K562 (cell line): ENCODE measurements around the gene MRAS. TPM values are rescaled to one million over a fixed set of nuclear protein-coding genes. Genes with fewer than 3 reads are reported as not detected.
A peak's percentile ranks its signal among the peaks of the same experiment; 100 is the strongest.

Source experiments
- ATAC-seq: fragments of 200-7000 bp; cut with Tn5 transposase; 3 replicates; pipeline ENCODE4 v1.9.1; 2020; ENCODE audit warnings: moderate library complexity
- BruUV-seq: library from RNA; stranded (reverse); fragments of 400-500 nt; replicated peaks from 2 replicates; lab custom pipeline; 2021; lab: Mats Ljungman, UMichigan
- CTCF ChIA-PET: fragments of 300-600 bp; formaldehyde crosslinking; extraction: SDS; loops from one replicate; lab custom pipeline; 2021; ENCODE audit warnings: low intra/inter-chr PET ratio; lab: Yijun Ruan, JAX
- POLR2A ChIA-PET: fragments of 300-600, 350-650 bp; sonication (Branson Sonifier 250); formaldehyde crosslinking; extraction: SDS; loops from one replicate; lab custom pipeline; 2021; ENCODE audit warnings: antibody characterized with exemption, inconsistent platforms; lab: Yijun Ruan, JAX
- DNase-seq, 4 experiments: peaks; one replicate each; pipeline versions ENCODE4 v3.0.0 to v3.0.0-alpha.2; 2011 to 2018; ENCODE audit warnings: low spot score in 3 of 4, mixed read lengths in 3 of 4; ENCODE audit errors: extremely low read depth in 1 of 4
- FAIRE-seq: peaks from 2 replicates; lab custom pipeline; 2011; peaks lifted over from hg19 to GRCh38; lab: Jason Lieb, UNC
- H2AFZ ChIP-seq: 2 replicates; pipeline ENCODE4 v1.6.0; 2011; ENCODE audit warnings: low read depth, low read length, control low read depth, inconsistent platforms
- H3K27ac ChIP-seq: fragments of 200-600 bp; 3 replicates; pipeline ENCODE4 v1.8.0; 2011; ENCODE audit warnings: low read depth, mild to moderate bottlenecking, control low read depth, inconsistent platforms, low read length, moderate library complexity, mixed read lengths; ENCODE audit errors: extremely low read depth
- H3K27me3 ChIP-seq, 2 experiments: fragments of 300-600 bp in 1 of 2; 2 replicates in 1 of 2; 3 replicates in 1 of 2; pipeline versions ENCODE4 v1.6.0 to v1.8.0; 2011; ENCODE audit warnings: inconsistent platforms in 2 of 2, low read length in 2 of 2, mild to moderate bottlenecking in 1 of 2, mixed read lengths in 1 of 2, moderate library complexity in 1 of 2; ENCODE audit not compliant: control insufficient read depth in 2 of 2, insufficient read depth in 2 of 2
- H3K36me3 ChIP-seq: fragments of 300-600 bp; 3 replicates; pipeline ENCODE4 v1.8.0; 2011; ENCODE audit warnings: mild to moderate bottlenecking, low read length, inconsistent platforms; ENCODE audit not compliant: control insufficient read depth, insufficient read depth
- H3K4me1 ChIP-seq, 2 experiments: fragments of 200-600 bp in 1 of 2; replicated peaks in 1 of 2; 2 replicates in 1 of 2; 3 replicates in 1 of 2; pipeline versions ENCODE4 v1.5.1 to v1.8.0; 2011; ENCODE audit warnings: inconsistent platforms in 2 of 2, low read length in 2 of 2, mild to moderate bottlenecking in 1 of 2, mixed read lengths in 1 of 2, moderate library complexity in 1 of 2; ENCODE audit not compliant: control insufficient read depth in 2 of 2, insufficient read depth in 2 of 2
- H3K4me2 ChIP-seq: 2 replicates; pipeline ENCODE4 v1.6.1; 2011; ENCODE audit warnings: low read length, control low read depth, inconsistent platforms, mixed read lengths; ENCODE audit not compliant: insufficient read depth
- H3K4me3 ChIP-seq: fragments of 200-600 bp; sonication (generic), shearing (Covaris generic); 2 replicates; pipeline ENCODE4 v1.5.1; 2016; ENCODE audit warnings: control low read depth, inconsistent platforms
- H3K79me2 ChIP-seq: fragments of 200-600 bp; 3 replicates; pipeline ENCODE4 v1.8.0; 2011; ENCODE audit warnings: low read length, inconsistent platforms; ENCODE audit not compliant: control insufficient read depth, insufficient read depth
- H3K9ac ChIP-seq, 2 experiments: 2 replicates each; pipeline versions ENCODE4 v1.6.0 to v1.6.1; 2011; ENCODE audit warnings: low read depth in 2 of 2, low read length in 2 of 2, control low read depth in 1 of 2, inconsistent platforms in 1 of 2, mild to moderate bottlenecking in 1 of 2, mixed read lengths in 1 of 2; ENCODE audit not compliant: insufficient read depth in 1 of 2
- H3K9me1 ChIP-seq: one replicate; pipeline ENCODE4 v1.6.0; 2011; ENCODE audit warnings: inconsistent platforms, mild to moderate bottlenecking, low read length, moderate library complexity; ENCODE audit not compliant: control insufficient read depth, insufficient read depth
- H3K9me3 ChIP-seq: replicated peaks from 2 replicates; pipeline ENCODE4 v1.5.1; 2011; ENCODE audit warnings: low read depth, low read length, inconsistent platforms; ENCODE audit not compliant: control insufficient read depth, insufficient read depth
- H4K20me1 ChIP-seq: replicated peaks from 2 replicates; pipeline ENCODE4 v1.6.1; 2011; ENCODE audit warnings: low read length, inconsistent platforms, mixed read lengths; ENCODE audit not compliant: control insufficient read depth, insufficient read depth
- FOXJ2 ChIP-seq: fragments of 200-800 bp; sonication (Bioruptor generic); IDR thresholded peaks from 2 replicates; pipeline ENCODE4 v1.6.1; 2016; ENCODE audit warnings: missing genetic modification characterization, missing compliant biosample characterization
- HMG20B ChIP-seq: fragments of 250-450 bp; sonication (Bioruptor Pico); IDR thresholded peaks from 2 replicates; pipeline ENCODE4 v1.5.0; 2021; ENCODE audit warnings: mild to moderate bottlenecking
- MAFG ChIP-seq: fragments of 450-650 bp; conservative IDR thresholded peaks from 2 replicates; pipeline ENCODE4 v1.6.1; 2016; ENCODE audit warnings: missing genetic modification characterization, missing compliant biosample characterization
- POLR2AphosphoS2 ChIP-seq: IDR thresholded peaks from 2 replicates; pipeline ENCODE4 v1.6.1; 2012; ENCODE audit warnings: low read length, improper control_type of control experiment
- RAD21 ChIP-seq, 2 experiments: fragments of 250-450 bp in 1 of 2; fragments of 450-650 bp in 1 of 2; sonication (Bioruptor Pico) in 1 of 2; formaldehyde crosslinking in 1 of 2; IDR thresholded peaks in 1 of 2; conservative IDR thresholded peaks in 1 of 2; 2 replicates each; pipeline versions ENCODE4 v1.4.0 to v1.8.0; 2020 to 2022; ENCODE audit warnings: mild to moderate bottlenecking in 2 of 2, moderate library complexity in 1 of 2
- WGBS: fragments of 100-300 bp; shearing (Covaris generic); methylation state at CpG from one replicate; pipeline ENCODE4 v1.1.6; 2016; ENCODE audit warnings: low coverage, mixed read lengths; ENCODE audit not compliant: insufficient coverage; ENCODE audit errors: missing lambda C conversion rate; 5-methylcytosine and 5-hydroxymethylcytosine counted together
- in situ Hi-C: fragments of 300-500 bp; cut with MboI; formaldehyde crosslinking; loops from 4 replicates; pipeline ENCODE4 v1.15.0; 2018; ENCODE audit warnings: inconsistent platforms, mixed read lengths
- intact Hi-C: fragments of 100-400 bp; cut with micrococcal nuclease; formaldehyde crosslinking; loops from 2 replicates; pipeline ENCODE4 v1.14.2; 2022
- polyA plus RNA-seq, 8 experiments: library from polyadenylated mRNA; depleted of rRNA in 4 of 8; stranded (reverse) in 5 of 8; unstranded in 3 of 8; fragments of >200 nt; fragmentation: Nextera tagmentation in 2 of 8; fragmentation: Illumina TruSeq in 1 of 8; extraction: Ambion mirVana in 2 of 8; extraction: Trizol in 1 of 8; gene quantifications; 2 replicates each; pipeline versions ENCODE4 v1.2.1 to v1.2.3, GENCODE V29; 2011 to 2014; ENCODE audit warnings: inconsistent platforms in 1 of 8, missing spikeins in 1 of 8
- total RNA-seq, 7 experiments: library from RNA; depleted of rRNA in 6 of 7; stranded (reverse); fragments of >200 nt in 6 of 7; fragmentation: Illumina TruSeq in 2 of 7; extraction: Trizol in 2 of 7; gene quantifications; 2 replicates each; pipeline versions ENCODE4 v1.2.1 to v1.2.3, GENCODE V29; 2011 to 2021; ENCODE audit warnings: low replicate concordance in 1 of 7

Gene MRAS
- total and polyA plus RNA-seq, 9 of the 15 experiments (the other 6 are each of a cell fraction or from before 2014, with no cell fraction given): 1.5 to 10.0 (median 5.0) TPM

GRCh38 chr3:138331143-138331894 is 17.1 kb upstream of the MRAS start:
- intact Hi-C loops (loop anchor here (5.0 to 10.0 kb wide), 2 partner anchors 53 to 76 kb away; no protein-coding TSS in a partner anchor), in situ Hi-C loops (no loop called here)
- no peaks in the 10 kb centered on the region for H3K9me3 ChIP-seq
- no peaks in the 10 kb centered on the region for H4K20me1 ChIP-seq
- no TSS peak for BruUV-seq
- no peak overlapping the region for H3K27ac ChIP-seq
- H3K9me1 ChIP-seq: no peaks in the 10 kb centered on the region
- no peaks in the 10 kb centered on the region; a peak in 1 of 5 replicates for H3K27me3 ChIP-seq
- WGBS: 16% methylated on average over 6 of the region's 6 CpGs
- H3K9ac ChIP-seq: no peak overlapping the region
- ChIA-PET CTCF (interaction anchor here (0.6 kb wide), 1 partner anchor 475 kb away, joined by 3 read pairs; no protein-coding TSS in a partner anchor), POLR2A (interaction anchor here (0.6 kb wide), 1 partner anchor 272 kb away, joined by 3 read pairs; no protein-coding TSS in a partner anchor)
- ATAC-seq: no peak
- 0 out of 4 replicates have a peak, but pooled peaks of 1 of the 2 experiments have one; percentile 10 for TF ChIP-seq RAD21 (CRISPR knock-in tag; conservative IDR thresholded peaks at IDR 0.05 in 1 of 2, IDR thresholded peaks at IDR 0.05 in 1 of 2)
- no peak for TF ChIP-seq FOXJ2 (tag)
- TF ChIP-seq HMG20B: no peak
- TF ChIP-seq MAFG (tag): no peak
- no peak for TF ChIP-seq POLR2AphosphoS2
- H3K36me3 ChIP-seq: no peaks in the 10 kb centered on the region
- FAIRE-seq: no peak
- peaks cover 6 to 10% of the 10 kb centered on the region in 2 experiments; a peak in 4 of 5 replicates for H3K4me1 ChIP-seq
- H3K4me2 ChIP-seq: no peak overlapping the region
- DNase-seq: no peak
- H2AFZ ChIP-seq: no peak overlapping the region
- no peaks in the 10 kb centered on the region for H3K79me2 ChIP-seq
- no peak overlapping the region for H3K4me3 ChIP-seq
